Mesothelial cell of epicardium (in vitro differentiated cells): ENCODE results near the gene TCEANC. TPM values are rescaled to one million over a fixed set of nuclear protein-coding genes. Genes with fewer than 3 reads are reported as not detected.
"Not testable (repeated sequence)": the region's sequence is repeated elsewhere in the genome, so short reads cannot be mapped to it uniquely, and the experiment has no call there.

Source experiments
- DNase-seq, 2 experiments: peaks; one replicate each; pipeline ENCODE4 v3.0.0; 2021; ENCODE audit warnings: low spot score in 2 of 2; ENCODE audit not compliant: unreplicated experiment in 2 of 2
- H3K27ac Mint-ChIP-seq: 2 replicates; pipeline ENCODE4 v1.8.0; 2021; ENCODE audit warnings: mixed read lengths
- H3K27me3 Mint-ChIP-seq: 2 replicates; pipeline ENCODE4 v1.8.0; 2021; ENCODE audit warnings: low read depth, mixed read lengths
- H3K36me3 Mint-ChIP-seq: 2 replicates; pipeline ENCODE4 v1.8.0; 2021; ENCODE audit warnings: mixed read lengths
- H3K4me1 Mint-ChIP-seq: 2 replicates; pipeline ENCODE4 v1.8.0; 2021; ENCODE audit warnings: mixed read lengths
- H3K4me3 Mint-ChIP-seq: 2 replicates; pipeline ENCODE4 v1.8.0; 2021; ENCODE audit warnings: mild to moderate bottlenecking, moderate library complexity, mixed read lengths
- H3K9me3 Mint-ChIP-seq: 2 replicates; pipeline ENCODE4 v1.8.0; 2021; ENCODE audit warnings: mixed read lengths
- total RNA-seq: library from RNA; stranded (reverse); gene quantifications from 3 replicates; pipeline ENCODE4 v1.2.1, GENCODE V29; 2021
- TF ChIP-seq, protein P1 (sequence below): fragments of 200-600 bp; sonication (generic); IDR thresholded peaks from one replicate; pipeline ENCODE4 v1.5.0; 2021; ENCODE audit warnings: antibody characterized with exemption; ENCODE audit not compliant: unreplicated experiment

The TCEANC gene
- total RNA-seq, 1 donor from 2014 or later, result 3.8 TPM

DNA sequence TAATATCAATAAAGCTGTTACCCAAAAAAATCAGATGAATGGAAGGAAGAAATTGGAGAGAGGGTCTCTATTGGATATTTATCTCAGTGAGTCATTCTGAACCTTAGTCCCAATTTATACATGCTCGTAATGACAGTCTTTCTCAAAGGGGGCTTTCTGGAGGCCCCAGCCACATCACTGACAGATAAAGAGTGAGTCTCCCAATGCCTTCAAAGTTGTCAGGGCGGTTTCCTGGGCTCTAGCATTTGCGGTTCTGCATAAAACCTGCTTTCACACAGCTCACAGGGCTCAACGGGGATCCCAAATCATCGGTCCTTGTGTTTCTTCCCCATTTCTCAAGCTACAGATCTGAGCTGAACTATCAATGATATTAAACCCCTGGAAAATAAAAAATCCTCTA is 17.3 kb downstream of the TCEANC start:
- H3K4me1 Mint-ChIP-seq, result peaks cover 14% of the 10 kb centered on the region
- no peak overlapping the region for H3K4me3 Mint-ChIP-seq
- H3K27ac Mint-ChIP-seq, result peak overlapping the region; percentile 16
- no peak for DNase-seq
- H3K9me3 Mint-ChIP-seq, result peaks cover 34% of the 10 kb centered on the region
- H3K27me3 Mint-ChIP-seq, result no peaks in the 10 kb centered on the region
- TF ChIP-seq, protein P1, sequence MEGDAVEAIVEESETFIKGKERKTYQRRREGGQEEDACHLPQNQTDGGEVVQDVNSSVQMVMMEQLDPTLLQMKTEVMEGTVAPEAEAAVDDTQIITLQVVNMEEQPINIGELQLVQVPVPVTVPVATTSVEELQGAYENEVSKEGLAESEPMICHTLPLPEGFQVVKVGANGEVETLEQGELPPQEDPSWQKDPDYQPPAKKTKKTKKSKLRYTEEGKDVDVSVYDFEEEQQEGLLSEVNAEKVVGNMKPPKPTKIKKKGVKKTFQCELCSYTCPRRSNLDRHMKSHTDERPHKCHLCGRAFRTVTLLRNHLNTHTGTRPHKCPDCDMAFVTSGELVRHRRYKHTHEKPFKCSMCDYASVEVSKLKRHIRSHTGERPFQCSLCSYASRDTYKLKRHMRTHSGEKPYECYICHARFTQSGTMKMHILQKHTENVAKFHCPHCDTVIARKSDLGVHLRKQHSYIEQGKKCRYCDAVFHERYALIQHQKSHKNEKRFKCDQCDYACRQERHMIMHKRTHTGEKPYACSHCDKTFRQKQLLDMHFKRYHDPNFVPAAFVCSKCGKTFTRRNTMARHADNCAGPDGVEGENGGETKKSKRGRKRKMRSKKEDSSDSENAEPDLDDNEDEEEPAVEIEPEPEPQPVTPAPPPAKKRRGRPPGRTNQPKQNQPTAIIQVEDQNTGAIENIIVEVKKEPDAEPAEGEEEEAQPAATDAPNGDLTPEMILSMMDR, result no peak
- no peaks in the 10 kb centered on the region for H3K36me3 Mint-ChIP-seq

DNA sequence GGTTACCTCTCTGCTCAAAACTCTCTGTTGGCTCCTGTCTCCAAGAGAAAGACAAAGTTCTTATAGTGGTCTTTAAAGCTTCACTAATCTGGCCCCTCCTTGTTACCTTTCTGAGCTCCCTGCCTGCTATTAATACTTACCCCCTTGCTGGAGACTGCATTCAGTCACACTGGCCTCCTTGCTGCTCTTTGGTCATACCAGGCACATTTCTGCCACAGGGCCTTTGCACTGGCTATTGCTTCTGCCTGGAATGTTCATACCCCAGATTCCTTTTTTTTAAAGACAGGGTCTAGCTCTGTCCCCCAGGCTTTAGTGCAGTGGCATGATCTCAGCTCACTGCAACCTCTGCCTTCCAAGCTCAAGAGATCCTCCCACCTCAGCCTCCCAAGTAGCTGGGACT is 20.1 kb downstream of the TCEANC start:
- no peaks in the 10 kb centered on the region for H3K27me3 Mint-ChIP-seq
- no peak for DNase-seq
- peaks cover 34% of the 10 kb centered on the region for H3K9me3 Mint-ChIP-seq
- TF ChIP-seq, protein P1, result no peak
- no peaks in the 10 kb centered on the region for H3K36me3 Mint-ChIP-seq
- H3K27ac Mint-ChIP-seq, result no peak overlapping the region
- H3K4me1 Mint-ChIP-seq, result peaks cover 8% of the 10 kb centered on the region
- no peak overlapping the region for H3K4me3 Mint-ChIP-seq

DNA sequence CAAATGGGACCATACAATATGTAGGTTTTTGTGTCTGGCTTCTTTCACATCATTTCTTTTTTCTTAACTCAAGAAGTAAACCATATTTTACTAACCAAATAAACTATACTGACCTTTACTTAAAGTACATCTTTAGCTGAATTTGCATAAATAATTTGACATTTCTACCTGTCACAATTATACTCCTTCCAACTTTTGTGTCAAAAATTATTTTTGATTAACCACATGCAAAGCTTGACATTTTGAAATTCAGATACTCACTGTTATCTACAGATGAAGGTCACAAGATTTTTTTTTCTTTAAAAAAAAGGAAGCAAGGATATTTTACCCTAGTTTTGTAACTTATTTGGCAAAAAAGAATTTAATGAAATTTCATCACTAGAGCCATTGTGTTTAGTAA is 23.9 kb downstream of the TCEANC start:
- Mint-ChIP-seq H3K4me1 (no peaks in the 10 kb centered on the region), H3K9me3 (peaks cover 35% of the 10 kb centered on the region), H3K27ac (no peak overlapping the region), H3K36me3 (no peaks in the 10 kb centered on the region), H3K27me3 (no peaks in the 10 kb centered on the region), H3K4me3 (no peak overlapping the region)
- TF ChIP-seq, protein P1, result no peak
- no peak for DNase-seq

DNA sequence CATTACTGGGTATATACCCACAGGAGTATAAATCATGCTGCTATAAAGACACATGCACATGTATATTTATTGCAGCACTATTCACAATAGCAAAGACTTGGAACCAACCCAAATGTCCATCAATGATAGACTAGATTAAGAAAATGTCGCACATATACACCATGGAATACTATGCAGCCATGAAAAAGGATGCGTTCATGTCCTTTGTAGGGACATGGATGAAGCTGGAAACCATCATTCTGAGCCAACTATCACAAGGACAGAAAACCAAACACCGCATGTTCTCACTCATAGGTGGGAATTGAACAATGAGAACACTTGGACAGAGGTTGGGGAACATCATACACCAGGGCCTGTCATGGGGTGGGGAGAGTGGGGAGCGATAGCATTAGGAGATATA is 26.8 kb downstream of the TCEANC start:
- not testable (repeated sequence) for H3K4me1 Mint-ChIP-seq, H3K4me3 Mint-ChIP-seq, H3K27me3 Mint-ChIP-seq, H3K36me3 Mint-ChIP-seq, DNase-seq, H3K27ac Mint-ChIP-seq
- peaks cover 33% of the 10 kb centered on the region for H3K9me3 Mint-ChIP-seq

DNA sequence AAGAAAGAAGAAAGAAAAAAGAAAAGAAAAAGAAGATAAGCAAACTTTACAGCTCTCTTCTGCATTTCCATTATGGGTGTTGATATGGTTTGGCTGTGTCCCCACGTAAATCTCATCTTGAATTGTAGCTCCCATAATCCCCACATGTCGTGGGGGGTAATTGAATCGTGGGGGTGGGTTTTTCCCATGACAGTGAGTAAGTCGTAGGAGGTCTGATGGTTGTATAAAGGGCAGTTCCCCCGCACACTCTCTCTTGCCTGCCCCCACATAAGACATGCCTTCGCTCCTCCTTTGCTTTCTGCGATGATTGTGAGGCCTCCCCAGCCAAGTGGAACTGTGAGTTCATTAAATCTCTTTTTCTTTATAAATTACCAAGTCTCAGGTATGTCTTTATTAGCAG is 28.7 kb downstream of the TCEANC start:
- no peaks in the 10 kb centered on the region for H3K27me3 Mint-ChIP-seq
- H3K4me3 Mint-ChIP-seq, result no peak overlapping the region
- TF ChIP-seq, protein P1, result no peak
- H3K36me3 Mint-ChIP-seq, result no peaks in the 10 kb centered on the region
- H3K4me1 Mint-ChIP-seq, result peaks cover 11% of the 10 kb centered on the region
- DNase-seq, result no peak
- peaks cover 32% of the 10 kb centered on the region for H3K9me3 Mint-ChIP-seq
- no peak overlapping the region for H3K27ac Mint-ChIP-seq

DNA sequence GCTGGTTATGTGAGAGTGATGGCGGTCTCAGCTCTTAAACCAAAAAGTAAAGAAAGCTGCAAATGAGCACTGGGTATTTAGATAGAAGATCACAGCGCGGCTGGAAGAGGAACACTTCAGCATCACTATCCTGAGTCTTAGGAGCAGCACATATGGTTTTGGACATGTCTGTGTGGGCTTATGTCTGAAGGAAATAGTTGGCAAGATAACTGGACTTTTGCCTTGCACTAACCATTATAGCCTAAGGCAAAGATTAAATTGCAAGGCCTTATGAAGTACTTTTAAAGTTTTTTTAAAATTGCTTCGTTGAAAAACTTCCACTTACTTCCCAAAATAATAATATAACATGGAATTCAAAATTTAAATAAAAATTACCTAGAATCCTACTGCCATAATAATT is 31.4 kb downstream of the TCEANC start:
- peaks cover 18% of the 10 kb centered on the region for H3K4me1 Mint-ChIP-seq
- H3K27me3 Mint-ChIP-seq, result no peaks in the 10 kb centered on the region
- no peak overlapping the region for H3K27ac Mint-ChIP-seq
- DNase-seq, result no peak
- no peak overlapping the region for H3K4me3 Mint-ChIP-seq
- H3K36me3 Mint-ChIP-seq, result no peaks in the 10 kb centered on the region
- TF ChIP-seq, protein P1, result no peak
- H3K9me3 Mint-ChIP-seq, result peaks cover 33% of the 10 kb centered on the region
